ENCODE data around the gene FAM168A. TPM values are rescaled to one million over a fixed set of nuclear protein-coding genes. Genes with fewer than 3 reads are reported as not detected.

Gene FAM168A
- total RNA-seq, 2 experiments from 2014 or later = 10.1 to 23.7 TPM

GRCh38 chr11:73382747-73383146 lies 215.2 kb downstream of the FAM168A start:
- Histone ChIP-seq H3K27ac (ENCODE audit: low read depth, low read length, poor library complexity, severe bottlenecking) (peak overlapping the region; percentile 79), H3K4me1 (ENCODE audit: insufficient read depth, low read length, poor library complexity, severe bottlenecking) (peaks cover 100% of the 10 kb centered on the region), H3K4me3 (ENCODE audit: low read depth, low read length, poor library complexity, severe bottlenecking) (peak overlapping the region; percentile 52), H2AFZ (ENCODE audit: low read length) (no peak overlapping the region), H3K36me3 (ENCODE audit: insufficient read depth, low read length) (peaks cover 15% of the 10 kb centered on the region; the same call in 1 of the 2 replicates), H4K20me1 (ENCODE audit: insufficient read depth, low read length) (peaks cover 18% of the 10 kb centered on the region), H3K79me2 (ENCODE audit: insufficient read depth, low read depth, low read length) (peaks cover 84% of the 10 kb centered on the region), H3K9me2 (ENCODE audit: insufficient read depth, low read length) (no peaks in the 10 kb centered on the region), H3K9me3 (ENCODE audit: low read length) (no peaks in the 10 kb centered on the region), H3K4me2 (ENCODE audit: low read length) (peak overlapping the region; percentile 87)
- CTCF ChIA-PET (ENCODE audit: unreplicated experiment) = interaction anchor here (0.9 to 1.7 kb wide), 3 partner anchors 8 to 76 kb away, joined by 3 to 5 read pairs (median 4); no protein-coding TSS in a partner anchor
- peak; percentile 57 for DNase-seq (ENCODE audit: low spot score)
- no TSS peak for BruUV-seq (replicated peaks)
- intact Hi-C loops (cut with micrococcal nuclease; ENCODE audit: unreplicated experiment) = no loop called here
- POLR2A ChIA-PET = interaction anchor here (2.5 kb wide), 1 partner anchor 17 kb away, joined by 6 read pairs; no protein-coding TSS in a partner anchor
- TF ChIP-seq EZH2phosphoT487 (IDR thresholded peaks at IDR 0.05; ENCODE audit: borderline replicate concordance, low read depth, low read length) (no peak), CTCF (conservative IDR thresholded peaks at IDR 0.05; ENCODE audit: low read length) (no peak)

- ChIA-PET CTCF (ENCODE audit: unreplicated experiment) (no interaction called here), POLR2A (interaction anchor here (2.5 kb wide), 1 partner anchor 16 kb away, joined by 6 read pairs; no protein-coding TSS in a partner anchor)
- no peaks in the 10 kb centered on the region for H3K9me3 ChIP-seq (ENCODE audit: low read length)
- H3K36me3 ChIP-seq (ENCODE audit: insufficient read depth, low read length) = peaks cover 13% of the 10 kb centered on the region; the same call in 1 of the 2 replicates
- H2AFZ ChIP-seq (ENCODE audit: low read length) = no peak overlapping the region
- intact Hi-C loops (cut with micrococcal nuclease; ENCODE audit: unreplicated experiment) = no loop called here
- peak overlapping the region; percentile 87 for H3K4me2 ChIP-seq (ENCODE audit: low read length)
- H4K20me1 ChIP-seq (ENCODE audit: insufficient read depth, low read length) = peaks cover 20% of the 10 kb centered on the region
- H3K9me2 ChIP-seq (ENCODE audit: insufficient read depth, low read length) = no peaks in the 10 kb centered on the region
- H3K4me1 ChIP-seq (ENCODE audit: insufficient read depth, low read length, poor library complexity, severe bottlenecking) = peaks cover 98% of the 10 kb centered on the region
- TF ChIP-seq EZH2phosphoT487 (IDR thresholded peaks at IDR 0.05; ENCODE audit: borderline replicate concordance, low read depth, low read length) = no peak
- no peak for TF ChIP-seq CTCF (conservative IDR thresholded peaks at IDR 0.05; ENCODE audit: low read length)
- H3K27ac ChIP-seq (ENCODE audit: low read depth, low read length, poor library complexity, severe bottlenecking) = peak overlapping the region; percentile 79
- no TSS peak for BruUV-seq (replicated peaks)
- H3K4me3 ChIP-seq (ENCODE audit: low read depth, low read length, poor library complexity, severe bottlenecking) = peak overlapping the region; percentile 52
- peaks cover 84% of the 10 kb centered on the region for H3K79me2 ChIP-seq (ENCODE audit: insufficient read depth, low read depth, low read length)
- DNase-seq (ENCODE audit: low spot score) = no peak
Observed at GRCh38 chr11:73382183-73382582, 215.7 kb downstream of the FAM168A start.

- no TSS peak for BruUV-seq (replicated peaks)
- Histone ChIP-seq H3K4me3 (ENCODE audit: low read depth, low read length, poor library complexity, severe bottlenecking) (no peak overlapping the region), H3K9me3 (ENCODE audit: low read length) (no peaks in the 10 kb centered on the region), H3K27ac (ENCODE audit: low read depth, low read length, poor library complexity, severe bottlenecking) (peak overlapping the region; percentile 79), H3K9me2 (ENCODE audit: insufficient read depth, low read length) (no peaks in the 10 kb centered on the region), H3K4me1 (ENCODE audit: insufficient read depth, low read length, poor library complexity, severe bottlenecking) (peaks cover 92% of the 10 kb centered on the region), H3K79me2 (ENCODE audit: insufficient read depth, low read depth, low read length) (peaks cover 84% of the 10 kb centered on the region), H3K4me2 (ENCODE audit: low read length) (peak overlapping the region; percentile 87), H2AFZ (ENCODE audit: low read length) (no peak overlapping the region), H4K20me1 (ENCODE audit: insufficient read depth, low read length) (peaks cover 20% of the 10 kb centered on the region), H3K36me3 (ENCODE audit: insufficient read depth, low read length) (peaks cover 13% of the 10 kb centered on the region; the same call in 1 of the 2 replicates)
- CTCF ChIA-PET (ENCODE audit: unreplicated experiment) = no interaction called here
- TF ChIP-seq CTCF (conservative IDR thresholded peaks at IDR 0.05; ENCODE audit: low read length) (no peak), EZH2phosphoT487 (IDR thresholded peaks at IDR 0.05; ENCODE audit: borderline replicate concordance, low read depth, low read length) (no peak)
- intact Hi-C loops (cut with micrococcal nuclease; ENCODE audit: unreplicated experiment) = no loop called here
- no peak for DNase-seq (ENCODE audit: low spot score)
- POLR2A ChIA-PET = interaction anchor here (2.5 kb wide), 1 partner anchor 16 kb away, joined by 6 read pairs; no protein-coding TSS in a partner anchor
Observed at GRCh38 chr11:73381589-73381988, 216.3 kb downstream of the FAM168A start.
